Measurements from ENCODE around the gene LMAN2L.

- TF ChIP-seq CTCF (IDR thresholded peaks at IDR 0.05; ENCODE audit: low read depth, low read length, poor library complexity, severe bottlenecking), result no peak
- TF ChIP-seq EZH2phosphoT487 (IDR thresholded peaks at IDR 0.05; ENCODE audit: borderline replicate concordance, low read length), result no peak
Measured at GRCh38 chr2:96787411-96787810, 47.5 kb upstream of the LMAN2L start.

Data from DOHH2 (cell line).